ACHN (cell line): ENCODE measurements around the gene COL4A1.

ENCODE experiments used
- DNase-seq: peaks from one replicate; pipeline ENCODE4 v3.0.0-alpha.2; 2015
- in situ Hi-C: cut with HindIII; loops from 2 replicates; pipeline ENCODE4 v1.10.0; 2017; ENCODE audit warnings: low sequenced_read_pairs, low pct_ligation_motif_present, low pct_unique_long_range_greater_than_20kb

Gene COL4A1

GRCh38 chr13:110208116-110208515 lies 98.8 kb downstream of the COL4A1 start:
- in situ Hi-C loops = loop anchor here (25.0 kb wide), 1 partner anchor 229 kb away; no protein-coding TSS in a partner anchor
- no peak for DNase-seq

- in situ Hi-C loops = loop anchor here (25.0 kb wide), 1 partner anchor 230 kb away; no protein-coding TSS in a partner anchor
- DNase-seq = no peak
Measured at GRCh38 chr13:110206996-110207395, 100.0 kb downstream of the COL4A1 start.

- no peak for DNase-seq
- in situ Hi-C loops = loop anchor here (25.0 kb wide), 1 partner anchor 231 kb away; no protein-coding TSS in a partner anchor
Measured at GRCh38 chr13:110206185-110206584, 100.8 kb downstream of the COL4A1 start.

GRCh38 chr13:110201114-110201513 lies 105.8 kb downstream of the COL4A1 start:
- in situ Hi-C loops = loop anchor here (25.0 kb wide), 1 partner anchor 236 kb away; no protein-coding TSS in a partner anchor
- DNase-seq = no peak

- DNase-seq = no peak
Measured at GRCh38 chr13:110200276-110200870, 106.6 kb downstream of the COL4A1 start.

GRCh38 chr13:110199046-110199831 lies 107.7 kb downstream of the COL4A1 start:
- no peak for DNase-seq
- in situ Hi-C loops = no loop called here

More at GRCh38 chr13:110200276-110200870, 106.6 kb downstream of the COL4A1 start:
- in situ Hi-C loops = loop anchor here (25.0 kb wide), 1 partner anchor 237 kb away; no protein-coding TSS in a partner anchor

GRCh38 chr13:110197471-110197870 lies 109.5 kb downstream of the COL4A1 start:
- in situ Hi-C loops = no loop called here
- DNase-seq = no peak

- no peak for DNase-seq
- in situ Hi-C loops = no loop called here
Measured at GRCh38 chr13:110197026-110197425, 109.9 kb downstream of the COL4A1 start.

- DNase-seq = no peak
- in situ Hi-C loops = no loop called here
Measured at GRCh38 chr13:110195547-110196485, 111.1 kb downstream of the COL4A1 start.

- in situ Hi-C loops = no loop called here
- DNase-seq = no peak
Measured at GRCh38 chr13:110194451-110194850, 112.5 kb downstream of the COL4A1 start.

- no peak for DNase-seq
Measured at GRCh38 chr13:110193491-110193890, 113.5 kb downstream of the COL4A1 start.

GRCh38 chr13:110192472-110192871 lies 114.5 kb downstream of the COL4A1 start:
- in situ Hi-C loops = no loop called here
- DNase-seq = no peak

More at GRCh38 chr13:110193491-110193890, 113.5 kb downstream of the COL4A1 start:
- in situ Hi-C loops = no loop called here

GRCh38 chr13:110187641-110188161 lies 119.3 kb downstream of the COL4A1 start:
- no peak for DNase-seq
- in situ Hi-C loops = no loop called here

GRCh38 chr13:110186231-110186855 lies 120.6 kb downstream of the COL4A1 start:
- DNase-seq = no peak
- in situ Hi-C loops = no loop called here

GRCh38 chr13:110185696-110186095 lies 121.3 kb downstream of the COL4A1 start:
- DNase-seq = no peak
- in situ Hi-C loops = no loop called here

- no peak for DNase-seq
- in situ Hi-C loops = no loop called here
Measured at GRCh38 chr13:110183910-110184309, 123.0 kb downstream of the COL4A1 start.

GRCh38 chr13:110182461-110182860 lies 124.5 kb downstream of the COL4A1 start:
- DNase-seq = no peak
- in situ Hi-C loops = no loop called here

GRCh38 chr13:110182003-110182402 lies 125.0 kb downstream of the COL4A1 start:
- no peak for DNase-seq
- in situ Hi-C loops = no loop called here
